Left hindlimb (tissue), 1 donor: ENCODE results near the gene POGZ.
"Not testable (repeated sequence)": the region's sequence is repeated elsewhere in the genome, so short reads cannot be mapped to it uniquely, and the experiment has no call there.

Source experiments
- DNase-seq: peaks from one replicate; pipeline ENCODE4 v3.0.0-alpha.2; 2018

Gene POGZ

GRCh38 chr1:151408891-151409290 is 50.4 kb downstream of the POGZ start:
- no peak for DNase-seq

GRCh38 chr1:151407304-151407703 is 52.0 kb downstream of the POGZ start:
- no peak for DNase-seq

GRCh38 chr1:151406176-151406575 is 53.1 kb downstream of the POGZ start:
- DNase-seq: no peak

GRCh38 chr1:151405187-151405951 is 53.9 kb downstream of the POGZ start:
- no peak for DNase-seq

- DNase-seq: no peak
These were observed 55.7 kb downstream of the POGZ start for GRCh38 chr1:151403612-151404011.

- no peak for DNase-seq
These were observed 56.5 kb downstream of the POGZ start for GRCh38 chr1:151402764-151403163.

- DNase-seq: no peak
These were observed 57.4 kb downstream of the POGZ start for GRCh38 chr1:151401860-151402259.

GRCh38 chr1:151401125-151401788 is 58.0 kb downstream of the POGZ start:
- DNase-seq: no peak

GRCh38 chr1:151399324-151400171 is 59.7 kb downstream of the POGZ start, which contains the start of gene PSMB4:
TSS of gene PSMB4 (plus strand) at chr1:151399573. CDS start at chr1:151399588, 15 bp downstream.
- peak; percentile 89 for DNase-seq

- not testable (repeated sequence) for DNase-seq
These were observed 63.0 kb downstream of the POGZ start for GRCh38 chr1:151396265-151396664.

GRCh38 chr1:151393583-151393982 is 65.7 kb downstream of the POGZ start:
- no peak for DNase-seq

GRCh38 chr1:151391079-151391563 is 68.2 kb downstream of the POGZ start:
- no peak for DNase-seq

- DNase-seq: not testable (repeated sequence)
These were observed 68.8 kb downstream of the POGZ start for GRCh38 chr1:151390221-151391078.

- no peak for DNase-seq
These were observed 73.3 kb downstream of the POGZ start for GRCh38 chr1:151386002-151386401.

GRCh38 chr1:151384584-151384983 is 74.7 kb downstream of the POGZ start:
- DNase-seq: no peak

GRCh38 chr1:151377150-151377884 is 82.0 kb downstream of the POGZ start:
- DNase-seq: no peak

GRCh38 chr1:151373196-151373595 is 86.1 kb downstream of the POGZ start:
- DNase-seq: no peak

GRCh38 chr1:151372058-151372934 is 87.0 kb downstream of the POGZ start, which contains the start of gene SELENBP1:
TSS of gene SELENBP1 (minus strand) at chr1:151372705. CDS start at chr1:151372641, 64 bp downstream.
- peak; percentile 83 for DNase-seq

GRCh38 chr1:151371370-151372057 is 87.8 kb downstream of the POGZ start:
- DNase-seq: peak; percentile 72
